ENCODE measurements around the gene TSPO.

- no peak for TF ChIP-seq CTCF (conservative IDR thresholded peaks at IDR 0.05)
- no peak for TF ChIP-seq EZH2 (IDR thresholded peaks at IDR 0.05; ENCODE audit: low read depth)
Observed at GRCh38 chr22:43151251-43152002, at the start of gene TSPO.

Data from PC-9 (cell line).